Neuronal stem cell (in vitro differentiated cells): ENCODE measurements around the gene RAB13.
A peak's percentile ranks its signal among the peaks of the same experiment; 100 is the strongest.

ENCODE experiments used
- DNase-seq: peaks from one replicate; pipeline ENCODE4 v3.0.0-alpha.2; 2013; ENCODE audit warnings: low spot score
- H2AFZ ChIP-seq: one replicate; pipeline ENCODE4 v1.6.1; 2013; ENCODE audit warnings: mild to moderate bottlenecking, low read length, inconsistent platforms
- H2AK5ac ChIP-seq: 2 replicates; pipeline ENCODE4 v1.6.1; 2013; ENCODE audit warnings: low read depth, mild to moderate bottlenecking, inconsistent platforms, low read length, moderate library complexity, mixed read lengths
- H2BK120ac ChIP-seq: 2 replicates; pipeline ENCODE4 v1.6.1; 2013; ENCODE audit warnings: low read depth, mild to moderate bottlenecking, inconsistent platforms, low read length, moderate library complexity, mixed read lengths
- H2BK12ac ChIP-seq: one replicate; pipeline ENCODE4 v1.6.1; 2013; ENCODE audit warnings: low read length, inconsistent platforms
- H2BK15ac ChIP-seq: 2 replicates; pipeline ENCODE4 v1.6.1; 2013; ENCODE audit warnings: mild to moderate bottlenecking, low read length, inconsistent platforms, mixed read lengths
- H2BK5ac ChIP-seq: one replicate; pipeline ENCODE4 v1.6.1; 2013; ENCODE audit warnings: inconsistent platforms, mild to moderate bottlenecking, low read length, moderate library complexity
- H3K14ac ChIP-seq: one replicate; pipeline ENCODE4 v1.6.1; 2013; ENCODE audit warnings: low read length, inconsistent platforms
- H3K18ac ChIP-seq: 2 replicates; pipeline ENCODE4 v1.6.1; 2013; ENCODE audit warnings: low read length, inconsistent platforms
- H3K23ac ChIP-seq: 2 replicates; pipeline ENCODE4 v1.6.1; 2013; ENCODE audit warnings: low read depth, mild to moderate bottlenecking, mixed read lengths, low read length, inconsistent platforms; ENCODE audit not compliant: poor library complexity
- H3K27ac ChIP-seq: replicated peaks from 3 replicates; pipeline ENCODE4 v1.5.1; 2013; ENCODE audit warnings: low read length, inconsistent platforms
- H3K27me3 ChIP-seq, 3 experiments: 2 replicates each; pipeline ENCODE4 v1.6.1; 2013; ENCODE audit warnings: low read length in 3 of 3, mild to moderate bottlenecking in 2 of 3, inconsistent platforms in 1 of 3, low read depth in 1 of 3, mixed read lengths in 1 of 3, moderate library complexity in 1 of 3; ENCODE audit not compliant: control insufficient read depth in 3 of 3, insufficient read depth in 3 of 3
- H3K36me3 ChIP-seq, 2 donors: replicated peaks in 1 of 2; 2 replicates each; pipeline ENCODE4 v1.6.1; 2013; ENCODE audit warnings: low read length in 2 of 2; ENCODE audit not compliant: control insufficient read depth in 2 of 2, insufficient read depth in 2 of 2
- H3K4ac ChIP-seq: 2 replicates; pipeline ENCODE4 v1.6.1; 2013; ENCODE audit warnings: inconsistent platforms, mild to moderate bottlenecking, low read length, moderate library complexity
- H3K4me1 ChIP-seq, 2 donors: 1 replicate in 1 of 2; 2 replicates in 1 of 2; pipeline ENCODE4 v1.6.1; 2013; ENCODE audit warnings: low read length in 2 of 2, low read depth in 1 of 2; ENCODE audit not compliant: control insufficient read depth in 2 of 2, insufficient read depth in 1 of 2
- H3K4me2 ChIP-seq: one replicate; pipeline ENCODE4 v1.6.1; 2013; ENCODE audit warnings: mild to moderate bottlenecking, low read length, inconsistent platforms; ENCODE audit not compliant: insufficient read depth, poor library complexity, severe bottlenecking
- H3K4me3 ChIP-seq, 2 donors: 2 replicates each; pipeline ENCODE4 v1.5.1; 2013; ENCODE audit warnings: low read length in 2 of 2, mild to moderate bottlenecking in 2 of 2, inconsistent platforms in 1 of 2, moderate library complexity in 1 of 2
- H3K79me1 ChIP-seq: one replicate; pipeline ENCODE4 v1.6.1; 2013; ENCODE audit warnings: low read depth, mild to moderate bottlenecking, inconsistent platforms, low read length, moderate library complexity
- H3K9ac ChIP-seq: one replicate; pipeline ENCODE4 v1.6.1; 2013; ENCODE audit warnings: mild to moderate bottlenecking, low read depth, low read length, inconsistent platforms; ENCODE audit not compliant: poor library complexity
- H3K9me3 ChIP-seq, 2 donors: replicated peaks in 1 of 2; 2 replicates each; pipeline versions ENCODE3 to v1.6.1; 2013; ENCODE audit warnings: low read length in 2 of 2, mild to moderate bottlenecking in 2 of 2, inconsistent platforms in 1 of 2, low read depth in 1 of 2, mixed read lengths in 1 of 2, moderate library complexity in 1 of 2; ENCODE audit not compliant: control insufficient read depth in 2 of 2, insufficient read depth in 1 of 2
- H4K8ac ChIP-seq: one replicate; pipeline ENCODE4 v1.6.1; 2013; ENCODE audit warnings: low read depth, mild to moderate bottlenecking, inconsistent platforms, low read length, moderate library complexity
- H4K91ac ChIP-seq: one replicate; pipeline ENCODE4 v1.6.1; 2013; ENCODE audit warnings: low read length, low read depth, mild to moderate bottlenecking, inconsistent platforms; ENCODE audit not compliant: poor library complexity
- WGBS, 2 donors: extraction: QIAGEN DNeasy Blood & Tissue Kit; methylation state at CpG; one replicate each; pipeline ENCODE4 v1.1.7; 2013; ENCODE audit warnings: missing lambda C conversion rate in 2 of 2, mixed read lengths in 1 of 2; ENCODE audit not compliant: insufficient read length in 2 of 2, insufficient replicate concordance in 1 of 2; ENCODE audit errors: extremely low coverage in 2 of 2; 5-methylcytosine and 5-hydroxymethylcytosine counted together

The RAB13 gene

DNA sequence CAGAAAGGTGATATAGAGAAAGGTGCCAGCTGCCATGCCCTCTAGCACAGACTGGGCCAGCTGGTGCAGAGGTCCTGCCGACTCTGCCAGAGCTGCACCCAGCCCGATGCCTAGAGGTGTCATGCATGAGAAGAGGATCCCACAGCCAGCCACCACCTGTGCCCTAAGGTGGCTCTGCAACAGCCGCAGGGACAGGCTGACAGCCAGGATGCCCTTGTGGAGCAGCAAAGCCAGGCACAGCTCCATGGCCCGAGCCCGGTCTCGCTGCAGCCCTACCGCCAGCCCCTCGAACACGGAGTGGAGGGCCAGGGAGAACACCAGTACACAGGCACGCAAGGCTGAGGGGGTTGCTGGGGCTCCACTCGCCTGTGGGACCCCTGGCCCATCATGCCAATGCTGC lies 25.9 kb downstream of the RAB13 start:
- H2AFZ ChIP-seq: no peak overlapping the region
- H3K4me2 ChIP-seq: no peak overlapping the region
- no peak overlapping the region for H2BK5ac ChIP-seq
- no peak overlapping the region for H4K8ac ChIP-seq
- peak overlapping the region; percentile 72 for H3K9ac ChIP-seq
- peaks cover 21 to 27% of the 10 kb centered on the region in 2 donors for H3K4me1 ChIP-seq
- no CpG with 5 or more reads among the region's 11 CpGs for WGBS, 2 donors
- no peak overlapping the region for H2BK15ac ChIP-seq
- no peak overlapping the region for H2BK12ac ChIP-seq
- peaks cover 20 to 34% of the 10 kb centered on the region in 2 donors for H3K36me3 ChIP-seq
- no peak overlapping the region for H3K4me3 ChIP-seq
- H3K79me1 ChIP-seq: peaks cover 18% of the 10 kb centered on the region
- H3K27ac ChIP-seq: no peak overlapping the region
- no peak overlapping the region for H3K14ac ChIP-seq
- no peak overlapping the region for H2BK120ac ChIP-seq
- H3K4ac ChIP-seq: no peak overlapping the region
- no peak for DNase-seq
- no peaks in the 10 kb centered on the region for H3K27me3 ChIP-seq
- H3K23ac ChIP-seq: no peak overlapping the region
- H4K91ac ChIP-seq: no peak overlapping the region
- no peaks in the 10 kb centered on the region for H3K9me3 ChIP-seq
- H2AK5ac ChIP-seq: no peak overlapping the region
- no peak overlapping the region for H3K18ac ChIP-seq

DNA sequence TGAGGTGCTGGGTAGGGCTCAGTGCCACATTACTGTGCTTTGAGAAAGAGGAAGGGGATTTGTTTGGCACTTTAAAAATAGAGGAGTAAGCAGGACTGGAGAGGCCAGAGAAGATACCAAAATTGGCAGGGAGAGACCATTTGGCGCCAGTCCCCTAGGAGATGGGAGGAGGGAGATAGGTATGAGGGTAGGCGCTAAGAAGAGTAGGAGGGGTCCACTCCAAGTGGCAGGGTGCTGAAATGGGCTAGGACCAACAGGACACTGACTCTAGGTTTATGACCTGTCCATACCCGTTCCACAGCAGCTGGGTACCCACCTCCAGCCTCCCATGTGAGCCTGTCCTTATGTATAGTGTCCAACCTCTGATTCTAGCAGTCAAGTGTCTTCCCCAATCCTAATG lies 26.7 kb downstream of the RAB13 start:
- Histone ChIP-seq H3K27me3 (no peaks in the 10 kb centered on the region), H3K9ac (no peak overlapping the region), H2BK120ac (no peak overlapping the region), H2BK5ac (no peak overlapping the region), H3K79me1 (peaks cover 18% of the 10 kb centered on the region), H4K91ac (no peak overlapping the region), H2AK5ac (no peak overlapping the region), H3K9me3 (no peaks in the 10 kb centered on the region), H3K36me3 (peaks cover 20 to 39% of the 10 kb centered on the region in 2 donors), H3K4ac (no peak overlapping the region), H2BK12ac (no peak overlapping the region), H4K8ac (no peak overlapping the region), H3K4me2 (no peak overlapping the region), H3K4me1 (peaks cover 21 to 27% of the 10 kb centered on the region in 2 donors), H3K23ac (no peak overlapping the region), H3K27ac (peak overlapping the region; percentile 52), H3K18ac (no peak overlapping the region), H3K4me3 (no peak overlapping the region), H2BK15ac (no peak overlapping the region), H2AFZ (no peak overlapping the region), H3K14ac (no peak overlapping the region)
- no CpG with 5 or more reads among the region's 3 CpGs for WGBS, 2 donors
- DNase-seq: no peak

DNA sequence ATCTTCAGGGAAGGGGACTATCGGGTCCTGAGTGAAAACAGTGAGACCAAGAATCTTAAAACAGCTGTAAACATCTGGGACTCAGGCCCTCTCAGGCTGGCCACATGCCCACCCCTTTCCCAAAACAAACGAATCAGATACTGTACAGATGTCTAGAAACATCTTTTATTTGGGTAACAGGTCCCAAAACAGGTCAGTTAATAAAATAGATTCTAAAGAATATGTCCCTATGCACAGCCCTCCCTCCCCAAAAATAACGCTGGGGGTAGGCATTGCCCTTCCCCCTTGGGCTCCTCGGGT lies 27.2 kb downstream of the RAB13 start:
- H3K36me3 ChIP-seq: peaks cover 20 to 45% of the 10 kb centered on the region in 2 donors
- H2BK5ac ChIP-seq: no peak overlapping the region
- H2BK12ac ChIP-seq: no peak overlapping the region
- H3K4ac ChIP-seq: no peak overlapping the region
- no peaks in the 10 kb centered on the region for H3K9me3 ChIP-seq
- H4K8ac ChIP-seq: no peak overlapping the region
- DNase-seq: no peak
- H3K4me1 ChIP-seq: peaks cover 21 to 26% of the 10 kb centered on the region in 2 donors
- H3K4me2 ChIP-seq: peak overlapping the region; percentile 28
- H3K27ac ChIP-seq: peak overlapping the region; percentile 52
- H3K23ac ChIP-seq: no peak overlapping the region
- H3K79me1 ChIP-seq: peaks cover 18% of the 10 kb centered on the region
- no peak overlapping the region for H3K14ac ChIP-seq
- H3K18ac ChIP-seq: no peak overlapping the region
- no peak overlapping the region for H2BK15ac ChIP-seq
- H2AFZ ChIP-seq: peak overlapping the region; percentile 3
- WGBS, 2 donors: no CpG with 5 or more reads among the region's 4 CpGs
- peak overlapping the region in 1 of 2 donors; percentile 4 for H3K4me3 ChIP-seq
- no peak overlapping the region for H3K9ac ChIP-seq
- H2AK5ac ChIP-seq: no peak overlapping the region
- H4K91ac ChIP-seq: no peak overlapping the region
- no peak overlapping the region for H2BK120ac ChIP-seq
- no peaks in the 10 kb centered on the region for H3K27me3 ChIP-seq

DNA sequence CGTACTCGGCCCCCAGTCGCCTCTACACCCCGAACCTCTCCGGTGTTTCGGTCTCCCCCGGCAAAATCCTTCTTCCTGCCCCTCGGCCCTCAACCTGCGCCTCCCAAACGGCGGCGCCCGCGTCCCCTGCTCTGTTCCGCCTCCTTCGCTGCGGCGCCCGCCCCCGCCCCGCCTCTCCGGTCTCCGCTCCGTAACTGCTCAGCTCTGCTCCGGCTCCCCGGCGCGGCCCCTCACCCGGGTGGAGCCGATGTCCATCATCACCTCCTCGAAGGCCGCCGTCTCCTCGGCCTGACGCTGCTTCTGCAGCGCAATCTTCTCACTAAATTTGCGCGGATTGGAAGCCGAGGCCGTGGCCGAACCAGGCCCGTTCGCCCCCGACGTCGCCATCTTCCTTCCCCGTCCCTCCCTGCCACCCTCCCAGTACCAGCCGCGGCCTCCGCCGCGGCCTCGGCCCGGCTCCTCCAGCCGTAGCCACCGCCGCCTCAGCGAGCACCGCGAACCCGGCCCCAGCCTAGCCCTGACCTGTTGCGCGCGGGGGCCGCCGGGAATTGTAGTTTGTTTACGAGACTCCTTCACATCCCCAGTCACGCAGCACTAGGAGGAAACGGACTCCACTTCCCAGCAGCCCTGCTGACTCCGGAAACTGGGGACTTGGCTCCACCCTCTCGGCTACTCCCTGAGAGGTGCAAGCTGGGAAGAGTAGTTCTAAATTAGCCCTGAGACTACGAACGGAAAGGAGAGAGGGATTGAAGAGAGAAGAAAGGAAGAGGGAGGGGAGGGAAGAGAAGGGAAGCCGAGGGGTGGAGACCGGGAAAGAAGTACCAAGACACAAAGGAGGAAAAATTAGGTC lies 27.8 kb downstream of the RAB13 start, which contains the start of gene CRTC2:
Gene CRTC2 (minus strand): TSS at position 502 of the 850 bp plus-strand sequence. CDS start 115 bp downstream, at position 387.
- H3K23ac ChIP-seq: peak within 1 kb of the TSS; percentile 95
- H3K9ac ChIP-seq: peak within 1 kb of the TSS; percentile 94
- no peak within 1 kb of the TSS for H2AK5ac ChIP-seq
- H2BK120ac ChIP-seq: no peak within 1 kb of the TSS
- peak within 1 kb of the TSS; percentile 43 for H2BK5ac ChIP-seq
- H3K9me3 ChIP-seq: no peaks in the 10 kb centered on the region
- peak; percentile 97 for DNase-seq
- H3K4ac ChIP-seq: no peak within 1 kb of the TSS
- peak within 1 kb of the TSS; percentile 88 for H3K27ac ChIP-seq
- H3K27me3 ChIP-seq: no peaks in the 10 kb centered on the region
- H3K79me1 ChIP-seq: peaks cover 18% of the 10 kb centered on the region
- H3K4me2 ChIP-seq: peak within 1 kb of the TSS; percentile 56
- no peak within 1 kb of the TSS for H4K91ac ChIP-seq
- no peak within 1 kb of the TSS for H2BK15ac ChIP-seq
- H3K4me1 ChIP-seq: peaks cover 21 to 25% of the 10 kb centered on the region in 2 donors
- peaks cover 20 to 51% of the 10 kb centered on the region in 2 donors for H3K36me3 ChIP-seq
- peak within 1 kb of the TSS; percentile 72 for H3K14ac ChIP-seq
- no CpG with 5 or more reads among the region's 75 CpGs for WGBS, 2 donors
- H3K4me3 ChIP-seq: peak within 1 kb of the TSS; percentile 88 to 97
- no peak within 1 kb of the TSS for H4K8ac ChIP-seq
- H2AFZ ChIP-seq: peak within 1 kb of the TSS; percentile 90
- H2BK12ac ChIP-seq: no peak within 1 kb of the TSS
- H3K18ac ChIP-seq: peak within 1 kb of the TSS; percentile 97
